Fibroblast of skin of abdomen (primary cell): ENCODE measurements around the gene CPA4.

Experiments
- DNase-seq: peaks from one replicate; pipeline ENCODE4 v3.0.0-alpha.2; 2013

The CPA4 gene

GRCh38 chr7:130345725-130346124 is 52.8 kb downstream of the CPA4 start:
- no peak for DNase-seq

- DNase-seq = peak; percentile 41
These were observed 53.4 kb downstream of the CPA4 start for GRCh38 chr7:130346177-130346905.

GRCh38 chr7:130346941-130347340 is 54.0 kb downstream of the CPA4 start:
- DNase-seq = no peak

GRCh38 chr7:130349911-130350782 is 57.2 kb downstream of the CPA4 start:
- DNase-seq = peak; percentile 62

- peak; percentile 50 for DNase-seq
These were observed 58.2 kb downstream of the CPA4 start for GRCh38 chr7:130350945-130351790.

GRCh38 chr7:130351791-130352090 is 58.8 kb downstream of the CPA4 start:
- DNase-seq = no peak

- peak; percentile 77 for DNase-seq
These were observed 59.5 kb downstream of the CPA4 start for GRCh38 chr7:130352194-130353074.

GRCh38 chr7:130353196-130353595 is 60.2 kb downstream of the CPA4 start:
- DNase-seq = no peak

GRCh38 chr7:130356121-130356875 is 63.3 kb downstream of the CPA4 start:
- DNase-seq = peak; percentile 99

GRCh38 chr7:130356876-130357611 is 64.1 kb downstream of the CPA4 start:
- DNase-seq = peak; percentile 76

GRCh38 chr7:130358471-130358870 is 65.5 kb downstream of the CPA4 start:
- DNase-seq = no peak

GRCh38 chr7:130359276-130359857 is 66.4 kb downstream of the CPA4 start:
- no peak for DNase-seq

- DNase-seq = no peak
These were observed 67.6 kb downstream of the CPA4 start for GRCh38 chr7:130360518-130360917.

- no peak for DNase-seq
These were observed 68.7 kb downstream of the CPA4 start for GRCh38 chr7:130361681-130362080.

GRCh38 chr7:130362251-130362816 is 69.4 kb downstream of the CPA4 start:
- DNase-seq = no peak

- peak; percentile 97 for DNase-seq
These were observed 70.3 kb downstream of the CPA4 start for GRCh38 chr7:130363026-130363847.

GRCh38 chr7:130364451-130364850 is 71.5 kb downstream of the CPA4 start:
- DNase-seq = no peak

- peak; percentile 41 for DNase-seq
These were observed 72.1 kb downstream of the CPA4 start for GRCh38 chr7:130365088-130365487.
